Measurements from ENCODE around the gene C3orf33.

Gene C3orf33

GRCh38 chr3:155744010-155744625, 62.0 kb downstream of the C3orf33 start:
- in situ Hi-C loops (cut with HindIII; ENCODE audit: low sequenced_read_pairs) = no loop called here

GRCh38 chr3:155743606-155744005, 62.5 kb downstream of the C3orf33 start:
- in situ Hi-C loops (cut with HindIII; ENCODE audit: low sequenced_read_pairs) = no loop called here

GRCh38 chr3:155742349-155742965, 63.6 kb downstream of the C3orf33 start:
- in situ Hi-C loops (cut with HindIII; ENCODE audit: low sequenced_read_pairs) = no loop called here

GRCh38 chr3:155741603-155742002, 64.5 kb downstream of the C3orf33 start:
- in situ Hi-C loops (cut with HindIII; ENCODE audit: low sequenced_read_pairs) = no loop called here

GRCh38 chr3:155741101-155741500, 65.0 kb downstream of the C3orf33 start:
- in situ Hi-C loops (cut with HindIII; ENCODE audit: low sequenced_read_pairs) = no loop called here

GRCh38 chr3:155739154-155739553, 66.9 kb downstream of the C3orf33 start:
- in situ Hi-C loops (cut with HindIII; ENCODE audit: low sequenced_read_pairs) = no loop called here

- in situ Hi-C loops (cut with HindIII; ENCODE audit: low sequenced_read_pairs) = no loop called here
Observed at GRCh38 chr3:155738580-155739076, 67.5 kb downstream of the C3orf33 start.

GRCh38 chr3:155737844-155738460, 68.1 kb downstream of the C3orf33 start:
- in situ Hi-C loops (cut with HindIII; ENCODE audit: low sequenced_read_pairs) = no loop called here

- in situ Hi-C loops (cut with HindIII; ENCODE audit: low sequenced_read_pairs) = no loop called here
Observed at GRCh38 chr3:155736381-155736780, 69.7 kb downstream of the C3orf33 start.

- in situ Hi-C loops (cut with HindIII; ENCODE audit: low sequenced_read_pairs) = no loop called here
Observed at GRCh38 chr3:155730843-155731242, 75.2 kb downstream of the C3orf33 start.

GRCh38 chr3:155727836-155728235, 78.2 kb downstream of the C3orf33 start:
- in situ Hi-C loops (cut with HindIII; ENCODE audit: low sequenced_read_pairs) = no loop called here

- in situ Hi-C loops (cut with HindIII; ENCODE audit: low sequenced_read_pairs) = no loop called here
Observed at GRCh38 chr3:155714295-155714718, 91.8 kb downstream of the C3orf33 start.

All from DLD1 (cell line).